ENCODE measurements around the gene CACNA2D3.

The CACNA2D3 gene

GRCh38 chr3:54800478-54800877 is 678.1 kb downstream of the CACNA2D3 start:
- no peak for DNase-seq (ENCODE audit: low spot score)

DNA sequence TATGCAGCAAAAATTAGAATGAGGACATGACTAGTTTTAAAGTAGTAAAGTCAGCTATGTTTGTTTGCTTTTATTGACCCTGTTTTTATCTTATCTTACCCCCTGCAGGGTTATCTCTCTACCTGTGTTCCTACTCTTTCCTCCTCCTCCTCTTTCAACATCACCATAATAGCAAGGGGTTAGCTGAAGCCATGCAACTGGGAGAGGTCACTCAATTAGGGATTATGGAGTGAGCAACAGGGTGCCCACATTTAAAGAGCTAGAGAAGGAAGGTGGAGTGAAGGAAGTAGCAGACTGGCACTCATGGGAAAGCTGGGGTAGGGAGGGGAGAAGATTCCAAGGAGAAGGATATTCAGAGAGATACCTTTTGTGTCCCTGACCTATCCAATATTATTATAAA is 679.6 kb downstream of the CACNA2D3 start:
- no peak for DNase-seq (ENCODE audit: low spot score)

GRCh38 chr3:54810401-54810800 is 688.0 kb downstream of the CACNA2D3 start:
- DNase-seq (ENCODE audit: low spot score), result no peak

DNA sequence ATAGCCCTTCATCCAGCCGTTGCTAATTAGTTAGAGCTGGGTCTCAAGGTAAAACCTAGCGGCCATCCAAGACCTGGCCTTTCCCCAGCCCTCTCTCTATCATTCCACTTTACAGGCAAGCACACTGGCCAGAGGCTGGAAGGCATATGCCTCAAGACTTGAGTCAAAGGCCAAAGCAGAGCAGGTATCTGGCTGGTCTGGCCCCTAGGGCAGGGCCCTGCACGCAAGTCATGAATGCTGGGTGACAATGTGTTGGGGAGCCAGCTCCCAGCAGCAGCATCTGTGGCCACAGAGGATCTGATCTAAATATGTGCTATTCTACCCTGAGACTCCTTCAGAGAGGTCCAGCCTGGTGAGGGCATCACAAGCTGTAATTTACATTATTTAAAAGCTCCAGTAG is 691.9 kb downstream of the CACNA2D3 start:
- no peak for DNase-seq (ENCODE audit: low spot score)

- DNase-seq (ENCODE audit: low spot score), result no peak
These were observed 695.3 kb downstream of the CACNA2D3 start for GRCh38 chr3:54817628-54818027.

DNA sequence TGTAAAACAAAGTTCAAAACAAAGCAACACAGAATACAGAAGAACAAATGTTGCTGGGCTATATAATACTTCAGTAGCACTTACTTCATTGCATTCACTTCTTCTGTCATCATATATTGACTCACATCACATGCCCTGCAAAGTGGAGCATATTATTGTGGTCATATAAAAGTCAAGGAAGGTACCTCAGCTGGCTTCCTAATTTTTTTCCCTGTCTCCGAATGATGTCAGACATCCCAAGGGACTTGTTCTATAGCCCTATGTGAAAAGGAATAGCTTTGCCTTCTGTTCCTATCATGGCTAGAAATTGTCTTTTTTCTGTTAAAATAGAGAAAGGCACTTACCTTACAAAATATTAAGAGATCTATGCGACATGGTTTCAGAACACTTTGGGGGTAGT is 696.1 kb downstream of the CACNA2D3 start:
- no peak for DNase-seq (ENCODE audit: low spot score)

DNA sequence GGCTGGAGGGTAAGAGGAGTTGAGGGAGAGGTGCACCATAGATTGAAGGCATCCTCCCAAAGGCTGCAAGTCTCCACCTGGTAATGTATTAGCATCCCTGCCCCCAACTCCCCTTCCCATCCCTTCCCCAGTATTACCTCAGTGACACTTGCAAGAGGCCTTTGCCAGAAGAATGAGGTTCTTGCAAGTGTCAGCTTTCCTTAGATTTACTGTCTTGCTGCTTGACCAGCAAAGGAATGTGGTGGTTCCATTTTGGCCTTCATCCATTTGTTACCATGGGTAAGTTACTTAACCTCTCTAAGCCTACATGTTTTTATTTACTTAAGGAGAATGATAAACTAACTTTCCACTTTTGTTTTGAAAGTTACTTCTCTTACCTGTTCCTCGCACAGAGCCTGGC is 696.6 kb downstream of the CACNA2D3 start:
- DNase-seq (ENCODE audit: low spot score), result no peak

- no peak for DNase-seq (ENCODE audit: low spot score)
These were observed 697.6 kb downstream of the CACNA2D3 start for GRCh38 chr3:54819946-54820345.

DNA sequence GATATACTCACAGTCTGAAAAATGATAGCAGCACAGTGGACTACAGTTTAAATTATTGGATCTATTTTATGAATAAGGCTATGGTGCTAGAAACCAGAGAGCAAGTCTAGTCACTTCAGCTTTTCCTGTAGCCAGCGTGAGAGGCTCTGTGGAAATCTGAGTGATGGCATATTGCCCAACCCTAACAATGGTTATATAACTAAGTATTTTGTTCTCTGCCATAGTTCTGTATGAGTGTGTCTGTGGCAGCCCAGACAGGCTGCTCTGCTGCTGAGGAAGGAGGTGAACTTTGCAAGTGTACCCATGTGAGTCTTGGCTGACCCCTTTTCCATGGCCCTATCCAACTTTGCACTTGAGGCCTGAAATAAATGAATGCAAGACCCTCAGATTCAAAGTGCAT is 699.9 kb downstream of the CACNA2D3 start:
- DNase-seq (ENCODE audit: low spot score), result peak; percentile 66

GRCh38 chr3:54826251-54826691 is 703.9 kb downstream of the CACNA2D3 start:
- DNase-seq (ENCODE audit: low spot score), result no peak

- no peak for DNase-seq (ENCODE audit: low spot score)
These were observed 704.8 kb downstream of the CACNA2D3 start for GRCh38 chr3:54827056-54827687.

DNA sequence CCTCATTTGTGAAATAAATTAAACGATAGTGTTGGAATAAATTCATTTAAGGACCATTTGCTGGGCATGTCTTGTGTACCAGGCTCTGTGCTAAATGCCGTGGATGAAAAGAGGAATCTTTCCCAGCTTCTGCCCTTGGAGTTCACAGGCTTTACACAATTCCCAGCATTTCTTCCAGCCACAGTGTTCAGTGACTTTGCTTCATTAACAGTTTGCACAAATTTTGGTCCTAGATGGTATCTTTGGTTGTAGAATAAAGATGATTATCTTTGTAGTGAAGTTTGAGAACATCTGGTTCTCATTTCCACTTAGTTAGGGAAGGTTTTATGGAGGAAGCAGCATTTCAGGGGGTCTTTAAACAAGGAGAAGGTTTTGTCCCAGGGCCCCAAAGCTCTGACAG is 705.4 kb downstream of the CACNA2D3 start:
- DNase-seq (ENCODE audit: low spot score), result no peak

DNA sequence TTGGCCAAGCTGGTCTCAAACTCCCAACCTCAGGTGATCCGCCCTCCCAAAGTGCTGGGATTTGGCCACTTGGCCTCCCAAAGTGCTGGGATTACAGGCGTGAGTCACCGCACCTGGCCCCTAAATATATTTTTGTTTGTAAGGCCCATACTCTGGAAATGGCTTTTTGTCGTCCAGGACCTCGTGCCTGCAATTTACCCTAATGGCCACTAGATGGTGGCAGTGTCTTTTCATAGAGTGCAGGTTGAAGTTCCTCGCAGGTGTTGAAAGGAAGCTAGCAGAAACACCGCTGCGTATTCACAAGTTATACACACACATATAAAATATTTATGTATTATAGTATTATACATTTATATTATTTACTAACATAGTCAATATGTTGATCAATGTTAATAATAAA is 708.3 kb downstream of the CACNA2D3 start:
- no peak for DNase-seq (ENCODE audit: low spot score)

- peak; percentile 22 for DNase-seq (ENCODE audit: low spot score)
These were observed 708.8 kb downstream of the CACNA2D3 start for GRCh38 chr3:54831112-54831511.

- no peak for DNase-seq (ENCODE audit: low spot score)
These were observed 710.5 kb downstream of the CACNA2D3 start for GRCh38 chr3:54832876-54833275.

GRCh38 chr3:54835701-54836100 is 713.3 kb downstream of the CACNA2D3 start:
- DNase-seq (ENCODE audit: low spot score), result no peak

DNA sequence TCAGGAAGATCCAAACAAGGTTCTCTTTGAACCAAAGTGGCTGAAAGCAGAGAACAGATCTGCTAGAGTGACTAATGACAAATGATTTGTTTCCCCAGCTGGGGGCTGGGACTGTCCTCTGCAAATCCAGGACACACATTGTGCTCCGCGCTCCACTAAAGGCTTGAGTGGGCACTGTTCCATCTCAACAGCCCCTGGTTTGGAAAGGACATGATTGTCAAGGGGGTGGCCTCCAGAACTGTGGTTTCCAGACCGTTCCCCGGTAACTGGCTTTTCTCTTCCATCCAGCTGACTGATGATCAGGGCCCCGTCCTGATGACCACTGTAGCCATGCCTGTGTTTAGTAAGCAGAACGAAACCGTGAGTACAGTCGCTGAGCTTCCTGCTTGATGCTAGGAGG is 714.5 kb downstream of the CACNA2D3 start:
- peak; percentile 34 for DNase-seq (ENCODE audit: low spot score)

DNA sequence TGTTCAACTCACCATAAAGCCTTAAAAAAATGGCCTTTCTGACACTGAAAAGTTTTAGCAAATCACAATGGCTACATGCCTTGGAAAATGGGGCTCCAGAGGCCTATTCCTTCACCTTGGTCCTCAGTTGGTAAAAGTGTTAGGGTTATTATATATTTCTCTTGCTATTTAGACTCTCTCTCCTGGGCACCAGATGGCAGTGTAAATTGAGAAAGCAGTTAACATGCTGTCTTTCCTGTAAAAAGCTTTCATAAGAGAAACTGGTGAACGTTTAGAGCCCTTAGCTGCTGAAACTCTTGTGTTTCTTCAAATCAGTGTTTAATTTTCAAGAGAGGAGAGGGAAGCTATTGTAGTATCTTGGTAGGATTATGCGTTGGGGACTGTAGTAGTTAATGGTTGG is 715.6 kb downstream of the CACNA2D3 start:
- no peak for DNase-seq (ENCODE audit: low spot score)

GRCh38 chr3:54841471-54841870 is 719.1 kb downstream of the CACNA2D3 start:
- no peak for DNase-seq (ENCODE audit: low spot score)

DNA sequence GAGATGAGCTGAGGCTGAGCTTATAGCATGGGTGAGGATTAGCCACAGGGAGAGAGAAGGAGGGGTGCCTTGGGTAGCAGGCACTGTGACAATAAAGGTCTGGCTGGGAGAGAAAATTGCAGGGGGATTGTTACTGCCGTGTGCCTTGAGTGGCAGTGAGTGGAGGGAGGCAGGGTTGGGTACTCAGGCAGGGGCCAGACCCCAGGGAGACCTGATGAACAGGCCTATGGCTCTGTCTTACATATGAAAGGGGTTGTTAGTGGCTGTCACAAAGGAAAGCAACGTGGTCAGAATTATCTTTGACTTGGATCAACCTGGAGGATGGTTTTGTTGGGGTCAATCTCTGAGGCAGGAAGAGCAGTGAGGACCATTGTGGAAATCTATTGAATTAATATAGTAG is 721.0 kb downstream of the CACNA2D3 start:
- DNase-seq (ENCODE audit: low spot score), result no peak

DNA sequence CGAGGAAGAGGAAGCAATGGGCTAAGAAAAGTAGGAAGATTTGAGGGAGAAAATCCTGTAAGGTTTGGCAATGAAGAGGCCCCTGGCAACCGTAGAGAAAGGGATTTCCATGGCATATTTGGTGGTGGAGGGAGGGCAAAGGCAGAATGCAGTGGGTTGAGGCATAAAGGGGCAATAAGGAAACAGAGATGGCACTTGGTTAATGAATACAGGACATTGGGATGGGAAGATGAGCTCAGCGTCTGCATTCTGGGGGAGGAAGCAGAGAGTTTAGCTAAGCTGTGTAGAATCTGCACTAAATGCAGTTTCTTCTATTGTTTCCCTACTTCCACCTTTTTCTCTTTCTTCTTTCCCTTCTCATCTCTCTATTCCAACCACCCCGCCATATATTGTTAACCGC is 721.9 kb downstream of the CACNA2D3 start:
- DNase-seq (ENCODE audit: low spot score), result no peak

DNA sequence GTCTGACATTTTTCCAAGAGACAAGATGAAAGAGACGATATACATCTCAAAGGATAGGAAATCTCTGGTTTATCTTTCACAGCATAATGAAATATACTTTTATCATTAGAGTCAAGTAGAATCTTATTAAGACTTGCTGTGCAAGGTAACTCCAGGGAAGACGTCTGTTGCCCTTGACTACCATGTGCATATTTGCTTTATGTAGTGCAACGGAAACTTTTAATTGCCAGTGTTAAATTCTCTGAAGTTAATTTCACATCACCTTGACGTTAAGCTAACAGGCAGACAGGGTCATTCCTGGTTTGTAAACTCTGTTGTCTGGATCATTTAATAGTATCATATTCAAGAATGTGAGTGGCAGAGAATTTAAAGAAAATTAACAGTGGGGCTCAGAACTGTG is 722.7 kb downstream of the CACNA2D3 start:
- no peak for DNase-seq (ENCODE audit: low spot score)

GRCh38 chr3:54845551-54845950 is 723.2 kb downstream of the CACNA2D3 start:
- no peak for DNase-seq (ENCODE audit: low spot score)

DNA sequence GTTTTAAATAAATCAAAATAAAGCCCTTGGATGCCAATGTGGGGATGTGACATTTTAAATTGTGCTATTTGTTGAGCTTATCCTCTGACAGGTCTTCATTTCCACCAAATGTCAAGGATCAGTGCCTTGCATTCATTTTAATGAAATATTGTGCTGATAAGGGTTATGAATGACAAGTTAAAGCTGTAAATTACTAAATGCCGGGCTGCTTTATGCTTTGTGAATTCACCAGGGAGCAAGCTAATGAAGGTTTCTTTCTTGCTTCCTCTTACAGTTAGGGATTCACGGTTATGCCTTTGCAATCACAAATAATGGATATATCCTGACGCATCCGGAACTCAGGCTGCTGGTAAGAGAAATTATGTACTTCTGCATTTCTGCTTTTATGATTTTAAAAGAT is 723.8 kb downstream of the CACNA2D3 start:
- DNase-seq (ENCODE audit: low spot score), result no peak

DNA sequence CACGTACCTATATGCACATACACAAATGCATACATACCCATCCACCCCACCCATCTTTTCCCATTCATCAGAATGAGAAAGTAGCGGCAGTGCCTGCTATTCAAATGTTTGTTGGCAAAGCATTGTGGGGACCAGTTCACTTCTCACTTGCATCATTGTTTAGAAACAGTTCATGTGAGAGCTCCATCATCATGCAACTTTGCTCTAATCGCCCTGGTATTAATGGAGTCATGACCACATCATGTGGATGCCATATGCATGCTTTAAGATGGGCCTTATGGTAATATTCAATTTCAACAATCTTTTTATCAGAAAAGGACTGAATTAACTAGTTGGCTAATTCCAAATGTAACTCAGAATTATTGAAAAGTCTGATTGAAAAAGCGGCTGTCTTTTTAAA is 725.0 kb downstream of the CACNA2D3 start:
- DNase-seq (ENCODE audit: low spot score), result no peak
